Measurements from ENCODE around the gene ADD1. TPM values are rescaled to one million over a fixed set of nuclear protein-coding genes. Genes with fewer than 3 reads are reported as not detected.

The ADD1 gene
- polyA plus RNA-seq (ENCODE audit: insufficient read length in 3 of 3): 100 to 1,000 TPM; 224 to 234 (median 228) TPM

GRCh38 chr4:2843263-2843940 lies at the start of gene ADD1:
TSS of gene ADD1 (plus strand) at chr4:2843844. CDS start at chr4:2875916, 32,072 bp downstream.
- peak; percentile 91 to 96 (median 91) for DNase-seq (ENCODE audit: low read depth in 3 of 3, low spot score in 2 of 3)

- DNase-seq (ENCODE audit: low read depth in 3 of 3, low spot score in 2 of 3): no peak
Observed at GRCh38 chr4:2794486-2795299, 49.0 kb upstream of the ADD1 start.

GRCh38 chr4:2795300-2795892 lies 48.2 kb upstream of the ADD1 start:
- DNase-seq (ENCODE audit: low read depth in 3 of 3, low spot score in 2 of 3): no peak

GRCh38 chr4:2795893-2796848 lies 47.5 kb upstream of the ADD1 start:
- DNase-seq (ENCODE audit: low read depth in 3 of 3, low spot score in 2 of 3): no peak

GRCh38 chr4:2796849-2797544 lies 46.6 kb upstream of the ADD1 start:
- no peak for DNase-seq (ENCODE audit: low read depth in 3 of 3, low spot score in 2 of 3)

GRCh38 chr4:2797545-2798305 lies 45.9 kb upstream of the ADD1 start:
- no peak for DNase-seq (ENCODE audit: low read depth in 3 of 3, low spot score in 2 of 3)

DNA sequence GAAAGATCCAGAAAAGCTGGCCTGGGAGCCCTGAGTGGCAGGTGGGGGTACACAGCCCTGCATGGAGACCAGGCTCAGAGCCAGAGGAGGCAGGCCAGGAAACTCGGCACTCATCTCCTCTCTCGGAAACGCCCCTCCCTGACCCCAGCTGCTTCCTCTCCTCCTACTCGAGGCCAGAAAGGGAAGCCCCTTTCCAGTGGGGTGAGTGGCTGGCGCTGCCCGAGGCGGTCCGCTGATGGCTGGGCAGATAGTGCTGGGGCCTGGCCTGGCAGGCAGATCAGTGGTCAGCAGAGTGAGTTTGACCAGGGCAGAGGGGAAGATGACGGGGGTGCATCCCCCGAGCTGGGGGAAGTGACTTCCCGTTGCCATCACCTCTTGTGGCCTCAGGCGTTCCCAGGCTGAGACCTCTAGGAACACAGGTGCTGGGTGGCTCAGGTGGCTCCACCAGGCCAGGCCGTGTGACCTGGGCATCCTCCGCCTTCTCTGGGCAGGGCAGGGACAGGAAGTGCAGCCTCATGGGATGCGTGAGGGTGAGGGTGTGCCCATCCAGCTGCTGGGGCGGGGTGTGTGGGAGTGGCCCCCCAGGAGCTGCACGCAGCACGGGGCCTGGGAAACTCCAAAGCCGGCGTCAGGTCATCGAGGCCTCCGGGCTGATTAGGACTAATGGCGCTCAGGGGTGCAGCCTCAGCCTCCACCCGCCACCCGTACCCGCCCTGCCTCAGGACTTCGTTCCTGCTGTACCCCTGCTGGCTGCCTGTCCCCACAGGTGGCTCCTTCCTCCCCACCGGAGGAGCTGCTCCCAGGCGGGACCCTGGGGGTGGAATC lies 45.0 kb upstream of the ADD1 start:
- no peak for DNase-seq (ENCODE audit: low read depth in 3 of 3, low spot score in 2 of 3)

DNA sequence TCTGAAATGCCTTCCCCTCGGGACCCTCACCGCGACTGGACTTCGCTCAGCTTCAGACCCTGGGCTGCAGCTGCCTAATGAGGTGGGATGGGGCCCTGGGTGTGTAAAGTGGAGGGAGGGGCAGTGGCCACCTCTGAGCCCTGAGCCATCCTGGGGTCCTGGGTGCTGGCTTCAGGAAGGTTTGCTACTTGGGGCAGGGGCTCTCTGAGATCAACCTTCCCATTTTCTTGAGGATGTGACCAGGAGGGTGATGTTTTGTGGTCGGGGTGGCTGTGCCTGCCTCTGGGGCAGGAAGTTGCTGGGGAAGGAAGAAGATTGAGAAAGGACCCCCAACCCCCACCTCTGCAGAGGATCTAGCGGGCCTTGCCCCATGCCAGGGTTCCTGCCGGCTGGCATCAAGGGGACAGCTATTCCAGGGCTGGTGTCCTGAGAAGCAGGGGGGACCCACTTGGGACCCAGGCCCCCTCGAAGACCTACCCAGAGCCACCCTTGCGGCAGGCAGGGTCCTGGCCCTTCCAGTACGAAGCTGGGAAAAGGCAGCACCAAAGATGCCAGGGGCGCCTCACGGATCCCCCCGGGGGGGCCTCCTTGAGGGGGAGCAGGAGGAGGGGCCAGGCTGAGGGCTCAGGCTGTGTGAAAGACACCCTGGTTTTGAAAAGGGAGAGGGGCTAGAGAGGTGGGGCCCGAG lies 44.3 kb upstream of the ADD1 start:
- no peak for DNase-seq (ENCODE audit: low read depth in 3 of 3, low spot score in 2 of 3)

GRCh38 chr4:2799971-2800690 lies 43.5 kb upstream of the ADD1 start:
- DNase-seq (ENCODE audit: low read depth in 3 of 3, low spot score in 2 of 3): no peak

GRCh38 chr4:2800691-2801596 lies 42.7 kb upstream of the ADD1 start:
- DNase-seq (ENCODE audit: low read depth in 3 of 3, low spot score in 2 of 3): peak in 2 of 3 donors; percentile 58 to 63

DNA sequence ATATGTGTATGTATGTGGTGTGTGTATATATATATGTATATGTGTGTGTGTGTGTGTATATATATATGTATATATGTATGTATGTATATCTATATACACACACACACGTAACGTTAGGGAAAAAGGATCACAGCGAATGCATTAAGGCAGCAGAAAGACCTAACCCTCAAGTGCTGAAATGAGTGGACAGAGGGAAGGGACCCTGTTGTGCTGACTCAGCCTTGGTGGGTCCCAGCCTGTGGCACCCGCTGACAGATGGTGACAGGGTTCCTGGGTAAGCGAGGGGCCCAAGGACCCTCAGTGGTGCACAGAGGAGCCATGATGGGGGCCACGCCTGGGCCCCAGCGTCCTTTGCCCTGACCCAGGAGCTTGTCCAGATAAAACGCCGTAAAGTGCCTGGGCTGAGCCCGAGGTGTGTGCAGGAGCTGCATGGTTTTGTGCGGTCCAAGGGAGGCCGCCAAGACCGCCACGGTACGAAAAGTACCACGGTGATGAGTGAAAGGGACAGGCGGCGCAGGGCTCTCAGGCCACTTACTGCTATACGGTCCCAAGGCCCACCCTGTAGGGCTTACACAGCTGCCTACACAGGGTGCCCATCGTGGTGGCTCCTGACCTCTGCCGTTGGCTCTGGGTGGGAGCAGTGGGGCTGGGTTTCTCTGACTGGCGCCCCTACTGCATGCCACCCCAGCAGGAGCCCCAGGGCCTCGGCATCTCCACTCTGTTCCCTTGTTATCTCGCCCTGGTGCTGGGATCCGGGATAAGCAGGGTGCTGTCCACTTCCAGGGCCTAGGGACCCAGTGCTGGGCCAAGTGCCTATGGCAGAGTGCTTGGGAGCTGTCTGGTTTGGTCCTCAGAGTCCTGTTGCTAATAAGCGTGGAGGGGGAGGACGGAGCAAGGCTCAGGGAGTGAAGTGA lies 40.8 kb upstream of the ADD1 start:
- no peak for DNase-seq (ENCODE audit: low read depth in 3 of 3, low spot score in 2 of 3)

GRCh38 chr4:2803624-2804448 lies 39.8 kb upstream of the ADD1 start:
- DNase-seq (ENCODE audit: low read depth in 3 of 3, low spot score in 2 of 3): no peak

DNA sequence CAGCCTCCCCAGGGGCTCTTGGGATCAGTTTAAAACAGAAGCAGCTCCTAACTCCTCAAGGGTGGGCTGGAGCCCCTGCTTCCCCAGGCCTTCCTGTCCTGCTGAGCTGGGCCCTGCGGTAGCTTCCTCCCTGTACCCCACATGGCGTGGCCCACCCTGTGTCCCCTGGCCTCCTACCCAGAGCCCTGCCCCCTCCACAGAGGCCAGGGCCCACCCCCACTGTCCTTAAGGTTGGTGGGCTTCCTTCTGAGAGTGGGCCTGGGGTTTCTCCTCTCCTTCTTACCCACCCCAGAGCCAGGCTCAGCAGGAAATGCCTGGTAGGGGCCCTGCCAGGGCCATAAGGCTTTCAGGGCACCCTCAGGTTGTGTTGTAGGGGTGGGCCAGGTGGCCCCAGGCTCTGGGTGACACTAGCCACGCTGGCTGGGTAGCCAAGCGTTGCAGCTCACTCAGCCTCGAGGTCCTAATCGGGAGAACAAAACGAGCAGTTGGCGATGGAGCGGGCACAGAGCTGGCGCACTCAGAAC lies 39.1 kb upstream of the ADD1 start:
- no peak for DNase-seq (ENCODE audit: low read depth in 3 of 3, low spot score in 2 of 3)

GRCh38 chr4:2804973-2805501 lies 38.6 kb upstream of the ADD1 start:
- no peak for DNase-seq (ENCODE audit: low read depth in 3 of 3, low spot score in 2 of 3)
